ENCODE data around the gene SEPTIN12. TPM values are rescaled to one million over a fixed set of nuclear protein-coding genes. Genes with fewer than 3 reads are reported as not detected.

SEPTIN12 gene
- total and polyA plus RNA-seq, 8 donors = 1.4 TPM; not detected in 7

DNA sequence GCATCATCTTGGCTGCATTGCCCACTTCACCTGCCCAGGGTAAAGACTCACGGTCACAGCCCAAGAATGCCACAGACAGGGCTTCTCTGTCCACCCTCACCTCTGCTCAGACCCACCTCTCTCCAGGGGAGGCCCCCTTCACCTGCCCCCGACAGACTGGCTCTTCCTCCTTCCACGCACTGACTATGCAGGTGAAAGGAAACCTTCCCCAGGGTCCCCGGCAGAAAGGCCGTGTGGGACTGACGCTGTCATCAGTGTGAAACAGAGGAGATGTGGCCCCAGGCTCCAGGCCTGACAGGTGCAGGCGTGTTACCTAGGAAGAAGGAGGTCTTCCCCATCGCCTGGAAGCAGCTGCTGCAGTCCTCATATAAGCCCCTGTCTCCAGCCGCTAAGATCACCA, 23.6 kb upstream of the SEPTIN12 start:
- FAIRE-seq (no peak), ATAC-seq (peak in 1 of 4 donors; percentile 12), DNase-seq (peak in 1 of 6 donors; percentile 45)
- intact Hi-C loops (cut with DNase I) = no loop called here
- Histone ChIP-seq H3K4me1 (no peaks in the 10 kb centered on the region), H3K27me3 (no peaks in the 10 kb centered on the region), H3K9me3 (no peaks in the 10 kb centered on the region), H3K27ac (no peak overlapping the region), H3K4me3 (no peak overlapping the region), H3K36me3 (peaks cover 0 to 58% (median 14%) of the 10 kb centered on the region in 3 donors)
- WGBS, 2 donors = 88 to 89% methylated on average over 9 of the region's 9 CpGs
- TF ChIP-seq, protein P1, sequence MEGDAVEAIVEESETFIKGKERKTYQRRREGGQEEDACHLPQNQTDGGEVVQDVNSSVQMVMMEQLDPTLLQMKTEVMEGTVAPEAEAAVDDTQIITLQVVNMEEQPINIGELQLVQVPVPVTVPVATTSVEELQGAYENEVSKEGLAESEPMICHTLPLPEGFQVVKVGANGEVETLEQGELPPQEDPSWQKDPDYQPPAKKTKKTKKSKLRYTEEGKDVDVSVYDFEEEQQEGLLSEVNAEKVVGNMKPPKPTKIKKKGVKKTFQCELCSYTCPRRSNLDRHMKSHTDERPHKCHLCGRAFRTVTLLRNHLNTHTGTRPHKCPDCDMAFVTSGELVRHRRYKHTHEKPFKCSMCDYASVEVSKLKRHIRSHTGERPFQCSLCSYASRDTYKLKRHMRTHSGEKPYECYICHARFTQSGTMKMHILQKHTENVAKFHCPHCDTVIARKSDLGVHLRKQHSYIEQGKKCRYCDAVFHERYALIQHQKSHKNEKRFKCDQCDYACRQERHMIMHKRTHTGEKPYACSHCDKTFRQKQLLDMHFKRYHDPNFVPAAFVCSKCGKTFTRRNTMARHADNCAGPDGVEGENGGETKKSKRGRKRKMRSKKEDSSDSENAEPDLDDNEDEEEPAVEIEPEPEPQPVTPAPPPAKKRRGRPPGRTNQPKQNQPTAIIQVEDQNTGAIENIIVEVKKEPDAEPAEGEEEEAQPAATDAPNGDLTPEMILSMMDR (IDR thresholded peaks at IDR 0.05) = no peak

DNA sequence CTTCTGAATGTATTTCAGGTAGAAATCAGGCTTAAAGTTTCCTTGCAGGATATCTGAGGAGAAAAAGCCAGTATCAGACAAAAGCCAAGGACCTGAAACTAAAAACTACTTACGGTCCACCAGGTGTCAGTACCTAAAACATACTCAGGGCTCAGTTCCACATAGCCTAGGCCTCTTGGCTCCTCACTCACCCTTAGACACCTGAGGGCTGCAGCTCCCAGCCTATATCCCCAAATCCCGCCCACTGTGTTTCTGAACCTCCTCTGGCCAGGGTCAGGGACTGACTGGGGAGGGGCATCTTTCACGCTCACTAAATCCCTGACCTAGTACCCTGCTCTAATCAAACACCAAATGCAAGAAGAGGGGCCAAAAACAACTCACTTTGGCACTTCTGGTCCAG, 23.1 kb upstream of the SEPTIN12 start:
- ATAC-seq (no peak), FAIRE-seq (no peak), DNase-seq (peak in 1 of 6 donors; percentile 5)
- intact Hi-C loops (cut with DNase I) = no loop called here
- Histone ChIP-seq H3K27me3 (no peaks in the 10 kb centered on the region), H3K4me1 (no peaks in the 10 kb centered on the region), H3K27ac (no peak overlapping the region), H3K9me3 (no peaks in the 10 kb centered on the region), H3K36me3 (peaks cover 0 to 53% (median 13%) of the 10 kb centered on the region in 3 donors), H3K4me3 (no peak overlapping the region)
- TF ChIP-seq, protein P1 (IDR thresholded peaks at IDR 0.05) = no peak
- WGBS, 2 donors = 96 to 98% methylated on average over 3 of the region's 3 CpGs

- WGBS, 2 donors = 91 to 92% methylated on average over 6 of the region's 6 CpGs
- TF ChIP-seq, protein P1 (IDR thresholded peaks at IDR 0.05) = no peak
- Histone ChIP-seq H3K9me3 (no peaks in the 10 kb centered on the region), H3K36me3 (peaks cover 0 to 24% (median 10%) of the 10 kb centered on the region in 3 donors), H3K4me1 (peaks cover 4 to 8% (median 8%) of the 10 kb centered on the region in 3 donors), H3K27ac (no peak overlapping the region), H3K27me3 (no peaks in the 10 kb centered on the region), H3K4me3 (no peak overlapping the region)
- FAIRE-seq (no peak), DNase-seq (no peak), ATAC-seq (no peak)
- intact Hi-C loops (cut with DNase I) = loop anchor here in 1 of 3 donors (10.0 kb wide), 1 partner anchor 59 kb away; no protein-coding TSS in a partner anchor
These were observed 18.1 kb upstream of the SEPTIN12 start for GRCh38 chr16:4806280-4806679.

GRCh38 chr16:4805231-4805630, 17.1 kb upstream of the SEPTIN12 start:
- peaks cover 14 to 18% (median 15%) of the 10 kb centered on the region in 3 donors for H3K4me1 ChIP-seq
- TF ChIP-seq, protein P1 (IDR thresholded peaks at IDR 0.05) = no peak
- 87 to 91% methylated on average over 11 of the region's 11 CpGs for WGBS, 2 donors
- intact Hi-C loops (cut with DNase I) = loop anchor here in 1 of 3 donors (10.0 kb wide), 1 partner anchor 60 kb away; no protein-coding TSS in a partner anchor
- H3K4me3 ChIP-seq = no peak overlapping the region
- H3K27me3 ChIP-seq = no peaks in the 10 kb centered on the region
- DNase-seq (no peak), ATAC-seq (no peak), FAIRE-seq (no peak)
- no peak overlapping the region for H3K27ac ChIP-seq
- H3K9me3 ChIP-seq = no peaks in the 10 kb centered on the region
- peaks cover 0 to 16% (median 10%) of the 10 kb centered on the region in 3 donors for H3K36me3 ChIP-seq

All from pancreas (tissue), 10 donors.